ENCODE measurements around the gene CEP104. TPM values are rescaled to one million over a fixed set of nuclear protein-coding genes. Genes with fewer than 3 reads are reported as not detected.

CEP104 gene
- total and polyA plus RNA-seq, 2 donors (not counting 1 experiment from before 2014, with no cell fraction given) = 27.7 to 71.8 TPM

GRCh38 chr1:3762151-3762872 lies 94.7 kb downstream of the CEP104 start:
- H3K9me3 Mint-ChIP-seq (ENCODE audit: insufficient read depth) = no peaks in the 10 kb centered on the region
- ChIA-PET CTCF (no interaction called here), POLR2A (no interaction called here)

More at GRCh38 chr1:3762151-3762872, 94.7 kb downstream of the CEP104 start:
- WGBS (ENCODE audit: insufficient coverage) = 84% methylated on average over 14 of the region's 15 CpGs
- Mint-ChIP-seq H3K27ac (no peak overlapping the region), H3K4me3 (no peak overlapping the region), H3K27me3 (peaks cover 44% of the 10 kb centered on the region), H3K4me1 (no peaks in the 10 kb centered on the region)
- Histone ChIP-seq H3K27ac (ENCODE audit: low read length in 2 of 2) (no peak overlapping the region), H3K27me3 (replicated peaks in 1 of 4; ENCODE audit: control extremely low read depth in 1 of 4, control insufficient read depth in 3 of 4, insufficient read depth in 4 of 4, low read length in 3 of 4) (peaks cover 0 to 7% (median 0%) of the 10 kb centered on the region in 4 experiments), H3K4me3 (ENCODE audit: control extremely low read depth in 1 of 5, extremely low read depth in 1 of 5, insufficient read depth in 1 of 5, low read depth in 2 of 5, low read length in 4 of 5) (no peak overlapping the region), H3K36me3 (replicated peaks in 1 of 2; ENCODE audit: control extremely low read depth in 1 of 2, control insufficient read depth in 1 of 2, extremely low read depth in 1 of 2, insufficient read depth in 2 of 2, low read length in 1 of 2) (no peaks in the 10 kb centered on the region), H3K4me1 (ENCODE audit: control insufficient read depth in 2 of 2, insufficient read depth in 2 of 2, low read length in 2 of 2) (no peaks in the 10 kb centered on the region), H3K79me2 (ENCODE audit: control insufficient read depth, insufficient read depth, low read length) (no peaks in the 10 kb centered on the region), H3K9me3 (ENCODE audit: control extremely low read depth in 1 of 3, control insufficient read depth in 2 of 3, insufficient read depth in 1 of 3, low read length in 2 of 3) (peaks cover 0 to 12% (median 0%) of the 10 kb centered on the region in 3 donors), H3K4me2 (replicated peaks; ENCODE audit: low read depth, low read length, poor library complexity, severe bottlenecking) (no peak overlapping the region), H2AFZ (ENCODE audit: insufficient read depth, low read depth, low read length, poor library complexity, severe bottlenecking) (no peak overlapping the region), H4K20me1 (ENCODE audit: control insufficient read depth, insufficient read depth, low read length, poor library complexity, severe bottlenecking) (no peaks in the 10 kb centered on the region), H3K9ac (ENCODE audit: low read length) (no peak overlapping the region)
- DNase-seq (no peak), ATAC-seq (ENCODE audit: low read depth) (no peak)
- intact Hi-C loops (cut with micrococcal nuclease) = no loop called here
- TF ChIP-seq EZH2 (IDR thresholded peaks at IDR 0.05; ENCODE audit: borderline replicate concordance, insufficient read depth, low read depth, low read length, poor library complexity, severe bottlenecking) (no peak), CTCF (IDR thresholded peaks at IDR 0.05) (no peak)

Small RNA genes within 50 kb of the gene (small RNA-seq; reads per million reads assigned to genes)
- gene RN7SL574P (ENCODE audit: insufficient read length, low read depth, low replicate concordance) = not detected

Other genes starting within 250 kb of the CEP104 start
- gene MEGF6, start 245.7 kb downstream of the CEP104 start, total RNA-seq = 75.4 and 77.3 TPM in 2 replicates
- 43.2 and 60.8 TPM in 2 replicates for gene MEGF6, start 245.7 kb downstream of the CEP104 start, polyA plus RNA-seq
- gene TPRG1L, start 232.2 kb downstream of the CEP104 start, total RNA-seq = 47.5 and 48.6 TPM in 2 replicates
- gene TPRG1L, start 232.2 kb downstream of the CEP104 start, polyA plus RNA-seq = 11.9 and 19.5 TPM in 2 replicates
- 37.1 and 37.5 TPM in 2 replicates for gene WRAP73, start 207.1 kb downstream of the CEP104 start, total RNA-seq
- 68.5 and 74.3 TPM in 2 replicates for gene WRAP73, start 207.1 kb downstream of the CEP104 start, polyA plus RNA-seq
- gene TP73, start 204.7 kb downstream of the CEP104 start, total RNA-seq = 1.2 and 2.0 TPM in 2 replicates
- 0.26 and 2.4 TPM in 2 replicates for gene TP73, start 204.7 kb downstream of the CEP104 start, polyA plus RNA-seq
- not detected in 2 replicates for gene CCDC27, start 104.8 kb downstream of the CEP104 start, total RNA-seq
- gene CCDC27, start 104.8 kb downstream of the CEP104 start, polyA plus RNA-seq = not detected in 2 replicates
- gene SMIM1, start 84.5 kb downstream of the CEP104 start, total RNA-seq = 8.4 and 9.0 TPM in 2 replicates
- gene SMIM1, start 84.5 kb downstream of the CEP104 start, polyA plus RNA-seq = 2.2 and 2.6 TPM in 2 replicates
- 48.2 and 49.7 TPM in 2 replicates for gene LRRC47, start 60.7 kb downstream of the CEP104 start, total RNA-seq
- 16.7 and 25.2 TPM in 2 replicates for gene LRRC47, start 60.7 kb downstream of the CEP104 start, polyA plus RNA-seq
- 17.4 and 20.7 TPM in 2 replicates for gene DFFB, start 265 bp upstream of the CEP104 start, total RNA-seq
- 14.0 and 21.4 TPM in 2 replicates for gene DFFB, start 265 bp upstream of the CEP104 start, polyA plus RNA-seq
- 33.2 and 35.7 TPM in 2 replicates for gene C1orf174, start 43.1 kb upstream of the CEP104 start, total RNA-seq
- 41.5 and 49.8 TPM in 2 replicates for gene C1orf174, start 43.1 kb upstream of the CEP104 start, polyA plus RNA-seq